IMR-90 (cell line): Measurements from ENCODE around the gene RYR1. TPM values are rescaled to one million over a fixed set of nuclear protein-coding genes. Genes with fewer than 3 reads are reported as not detected.

Source experiments
- ATAC-seq: fragments of 200-7000 bp; cut with Tn5 transposase; 2 replicates; pipeline ENCODE4 v1.9.1; 2020; ENCODE audit warnings: low read depth, mild to moderate bottlenecking, moderate library complexity
- BruUV-seq: library from RNA; stranded (reverse); fragments of 400-500 nt; replicated peaks from 2 replicates; lab custom pipeline; 2021; lab: Mats Ljungman, UMichigan
- CTCF ChIA-PET: fragments of 300-600 bp; formaldehyde crosslinking; extraction: SDS; loops from one replicate; lab custom pipeline; 2021; ENCODE audit warnings: antibody characterized with exemption; lab: Yijun Ruan, JAX
- POLR2A ChIA-PET: fragments of 300-600 bp; sonication (Branson Sonifier 250); formaldehyde crosslinking; loops from one replicate; lab custom pipeline; 2022; ENCODE audit warnings: antibody characterized with exemption; ENCODE audit not compliant: unreplicated experiment; lab: Charles Lee
- DNase-seq: peaks from one replicate; pipeline ENCODE4 v3.0.0; 2013
- H2AFZ ChIP-seq: replicated peaks from 2 replicates; pipeline ENCODE3; 2013; ENCODE audit warnings: low read length, mild to moderate bottlenecking; ENCODE audit not compliant: poor library complexity
- H2AK5ac ChIP-seq: 2 replicates; pipeline ENCODE4 v1.6.1; 2013; ENCODE audit warnings: low read depth, low read length, inconsistent platforms
- H2AK9ac ChIP-seq: replicated peaks from 2 replicates; pipeline ENCODE3; 2013; ENCODE audit warnings: mild to moderate bottlenecking, low read depth, low read length, moderate library complexity; ENCODE audit not compliant: poor library complexity
- H2BK120ac ChIP-seq: 2 replicates; pipeline ENCODE4 v1.6.1; 2013; ENCODE audit warnings: low read depth, low read length, inconsistent platforms
- H2BK15ac ChIP-seq: 3 replicates; pipeline ENCODE4 v1.6.1; 2013; ENCODE audit warnings: low read depth, low read length, inconsistent platforms
- H2BK20ac ChIP-seq: 2 replicates; pipeline ENCODE4 v1.6.1; 2013; ENCODE audit warnings: low read depth, mild to moderate bottlenecking, inconsistent platforms, low read length, moderate library complexity
- H2BK5ac ChIP-seq: 2 replicates; pipeline ENCODE4 v1.6.1; 2013; ENCODE audit warnings: mild to moderate bottlenecking, low read depth, low read length, inconsistent platforms; ENCODE audit not compliant: poor library complexity, severe bottlenecking
- H3K14ac ChIP-seq: replicated peaks from 2 replicates; pipeline ENCODE4 v1.6.1; 2013; ENCODE audit warnings: low read depth, low read length, inconsistent platforms
- H3K18ac ChIP-seq: 2 replicates; pipeline ENCODE4 v1.6.1; 2013; ENCODE audit warnings: low read depth, low read length, control low read depth
- H3K23ac ChIP-seq: 2 replicates; pipeline ENCODE4 v1.6.1; 2013; ENCODE audit warnings: low read depth, low read length, inconsistent platforms
- H3K27ac ChIP-seq: 2 replicates; pipeline ENCODE4 v1.5.1; 2013; ENCODE audit warnings: mild to moderate bottlenecking, control low read depth, low read length; ENCODE audit not compliant: insufficient read depth
- H3K27me3 ChIP-seq: 2 replicates; pipeline ENCODE4 v1.6.1; 2013; ENCODE audit warnings: low read length; ENCODE audit not compliant: control insufficient read depth, insufficient read depth
- H3K36me3 ChIP-seq: 2 replicates; pipeline ENCODE4 v1.6.1; 2013; ENCODE audit warnings: low read length, mixed read lengths; ENCODE audit not compliant: control insufficient read depth, insufficient read depth
- H3K4ac ChIP-seq: 2 replicates; pipeline ENCODE4 v1.6.1; 2013; ENCODE audit warnings: low read depth, low read length, inconsistent platforms
- H3K4me1 ChIP-seq: 2 replicates; pipeline ENCODE4 v1.6.1; 2013; ENCODE audit warnings: low read length, mixed read lengths; ENCODE audit not compliant: control insufficient read depth, insufficient read depth
- H3K4me2 ChIP-seq: 2 replicates; pipeline ENCODE4 v1.6.1; 2013; ENCODE audit warnings: low read depth, mild to moderate bottlenecking, control low read depth, low read length, moderate library complexity
- H3K4me3 ChIP-seq: 2 replicates; pipeline ENCODE4 v1.5.1; 2013; ENCODE audit warnings: low read depth, mild to moderate bottlenecking, control low read depth, low read length, moderate library complexity; ENCODE audit not compliant: insufficient read depth
- H3K56ac ChIP-seq: 2 replicates; pipeline ENCODE4 v1.6.1; 2013; ENCODE audit warnings: low read length, inconsistent platforms; ENCODE audit not compliant: insufficient read depth; ENCODE audit errors: extremely low read depth
- H3K79me1 ChIP-seq, 2 experiments: 2 replicates each; pipeline ENCODE4 v1.6.1; 2013; ENCODE audit warnings: low read length in 2 of 2, inconsistent platforms in 1 of 2, low read depth in 1 of 2
- H3K9ac ChIP-seq: 2 replicates; pipeline ENCODE4 v1.6.1; 2013; ENCODE audit warnings: low read depth, low read length, control low read depth
- H3K9me1 ChIP-seq: 2 replicates; pipeline ENCODE4 v1.6.1; 2013; ENCODE audit warnings: low read length, inconsistent platforms; ENCODE audit not compliant: insufficient read depth
- H3K9me3 ChIP-seq: 2 replicates; pipeline ENCODE4 v1.6.1; 2013; ENCODE audit warnings: low read length; ENCODE audit not compliant: control insufficient read depth, insufficient read depth
- H4K20me1 ChIP-seq: 2 replicates; pipeline ENCODE4 v1.6.1; 2013; ENCODE audit warnings: low read length, inconsistent platforms; ENCODE audit not compliant: insufficient read depth
- H4K5ac ChIP-seq: 2 replicates; pipeline ENCODE4 v1.6.1; 2013; ENCODE audit warnings: mild to moderate bottlenecking, low read depth, low read length, control low read depth
- H4K8ac ChIP-seq, 2 experiments: 2 replicates each; pipeline ENCODE4 v1.6.1; 2013; ENCODE audit warnings: low read depth in 2 of 2, low read length in 2 of 2, control low read depth in 1 of 2, inconsistent platforms in 1 of 2
- H4K91ac ChIP-seq: 2 replicates; pipeline ENCODE4 v1.6.1; 2013; ENCODE audit warnings: low read depth, low read length, inconsistent platforms; ENCODE audit not compliant: insufficient read depth
- BHLHE40 ChIP-seq: fragments of 150-350 bp; IDR thresholded peaks from 2 replicates; pipeline ENCODE4 v1.6.1; 2016; ENCODE audit warnings: mild to moderate bottlenecking, low read depth, low read length
- CHD1 ChIP-seq: IDR thresholded peaks from 2 replicates; pipeline ENCODE4 v1.6.1; 2012; ENCODE audit warnings: low read depth, low read length, improper control_type of control experiment
- MAZ ChIP-seq: IDR thresholded peaks from 2 replicates; pipeline ENCODE4 v1.6.1; 2012; ENCODE audit warnings: low read depth, mild to moderate bottlenecking, low read length, improper control_type of control experiment, moderate library complexity, borderline replicate concordance
- RAD21 ChIP-seq: IDR thresholded peaks from 2 replicates; pipeline ENCODE4 v1.6.1; 2012; ENCODE audit warnings: low read length, improper control_type of control experiment
- WGBS, 2 experiments: methylation state at CpG; one replicate each; pipeline versions ENCODE4 v1.1.5 to v1.1.7; 2013; ENCODE audit warnings: missing lambda C conversion rate in 2 of 2; ENCODE audit not compliant: insufficient read length in 1 of 2; ENCODE audit errors: extremely low coverage in 2 of 2; 5-methylcytosine and 5-hydroxymethylcytosine counted together
- dilution Hi-C: fragments of 300-500 bp; cut with HindIII; formaldehyde crosslinking; loops from one replicate; pipeline ENCODE4 v1.14.3; 2018; ENCODE audit warnings: low sequenced_read_pairs; ENCODE audit not compliant: unreplicated experiment
- in situ Hi-C: fragments of 300-500 bp; cut with MboI; formaldehyde crosslinking; loops from 3 replicates; pipeline ENCODE4 v1.14.3; 2019; ENCODE audit warnings: low sequenced_read_pairs, inconsistent platforms, mixed read lengths
- intact Hi-C: fragments of 100-400 bp; cut with micrococcal nuclease; formaldehyde crosslinking; loops from 2 replicates; pipeline ENCODE4 v1.10.0; 2022
- polyA plus RNA-seq, 3 experiments: library from polyadenylated mRNA; depleted of rRNA; stranded (reverse); fragments of >200 nt; gene quantifications; 2 replicates each; pipeline ENCODE4 v1.2.3, GENCODE V29; 2012; ENCODE audit warnings: low replicate concordance in 1 of 3
- total RNA-seq: library from RNA; depleted of rRNA; stranded (reverse); fragments of >200 nt; gene quantifications from 2 replicates; pipeline ENCODE4 v1.2.3, GENCODE V29; 2012
- TF ChIP-seq, protein P1 (sequence below): fragments of 150-350 bp; IDR thresholded peaks from 2 replicates; pipeline ENCODE4 v1.6.1; 2017; ENCODE audit warnings: mild to moderate bottlenecking, antibody characterized with exemption, low read length, low read depth
- TF ChIP-seq, protein P2 (sequence below): conservative IDR thresholded peaks from 2 replicates; pipeline ENCODE4 v1.5.1; 2012; ENCODE audit warnings: mild to moderate bottlenecking, low read depth, low read length, improper control_type of control experiment

Gene RYR1
- total and polyA plus RNA-seq, 2 of the 4 experiments (the other 2 are of a cell fraction) = not detected

DNA sequence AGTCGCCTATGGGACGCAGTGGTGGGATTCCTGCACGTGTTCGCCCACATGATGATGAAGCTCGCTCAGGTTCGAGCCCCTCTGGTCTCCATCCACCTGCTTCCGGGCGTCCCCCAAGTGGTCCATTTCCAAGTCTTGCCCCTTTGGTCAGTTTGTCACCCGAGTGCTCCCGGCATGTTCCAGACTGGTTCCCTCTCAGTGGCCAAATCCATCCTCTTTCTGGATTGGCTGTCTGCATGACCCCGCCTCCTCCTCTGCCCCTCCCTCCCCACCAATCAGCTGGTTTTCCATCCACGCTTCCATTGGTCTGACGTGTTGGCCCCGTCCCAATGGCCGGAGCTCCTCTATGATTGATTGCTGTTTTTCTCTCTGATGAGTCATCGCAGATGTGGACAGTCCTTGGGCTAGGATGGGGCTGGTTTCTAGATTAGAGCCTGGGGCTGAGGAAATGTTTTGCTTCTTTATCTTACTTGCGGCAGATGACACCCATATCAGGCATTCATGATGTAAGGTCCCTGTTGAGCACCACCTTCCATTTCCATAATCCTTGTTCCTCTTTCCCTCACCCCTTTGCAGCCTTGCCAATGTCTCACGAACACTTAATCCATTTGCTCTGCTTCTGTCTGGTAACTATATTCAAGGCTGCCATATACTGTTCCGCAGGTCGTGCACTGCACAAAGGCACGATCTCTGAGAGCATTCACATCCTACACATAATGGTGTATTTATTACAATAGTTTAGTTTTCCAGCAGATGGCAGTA lies 110.5 kb downstream of the RYR1 start (continued):
- no peak; the same call in 1 of the 2 replicates for TF ChIP-seq BHLHE40
- peak; percentile 75 for TF ChIP-seq RAD21
- TF ChIP-seq CHD1 = no peak

DNA sequence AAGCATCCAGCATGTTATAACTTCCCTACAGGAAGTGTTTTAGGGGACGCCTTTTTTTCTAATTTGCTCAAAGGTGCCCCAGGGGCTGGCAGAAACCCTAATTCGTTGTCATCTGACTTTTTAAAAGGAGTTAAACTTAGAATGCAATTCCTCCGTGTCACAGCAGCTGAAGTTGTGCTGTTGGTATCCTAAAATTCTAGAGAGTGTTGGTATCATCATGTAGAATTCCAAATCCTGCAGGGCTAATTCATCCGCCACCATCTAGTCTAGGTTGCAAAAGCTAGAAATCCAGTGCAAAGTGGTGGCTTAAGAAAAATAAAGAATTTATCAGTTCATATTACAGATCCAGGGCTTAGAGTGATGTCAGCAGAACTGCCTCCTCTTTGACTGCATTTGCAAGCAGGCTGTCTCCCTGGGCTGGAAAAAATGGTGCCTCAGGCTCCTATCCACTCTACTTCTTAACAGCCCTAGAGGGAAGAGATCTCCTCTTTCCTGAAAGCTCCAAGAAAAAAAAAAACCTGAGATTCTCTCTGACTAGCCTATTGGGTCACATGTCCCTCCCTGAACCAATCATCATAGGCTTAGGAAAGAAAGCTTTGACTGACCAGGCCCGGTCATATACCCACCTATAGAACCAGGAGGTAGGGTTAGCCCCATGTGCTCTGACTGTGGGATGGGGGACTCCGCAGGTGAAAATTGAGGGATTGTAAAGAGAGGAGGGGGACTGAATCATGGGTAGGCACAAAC lies 111.3 kb downstream of the RYR1 start:
- no peak overlapping the region for H3K27ac ChIP-seq
- H2BK20ac ChIP-seq = no peak overlapping the region
- BruUV-seq = no TSS peak
- no peak overlapping the region for H3K4ac ChIP-seq
- no peaks in the 10 kb centered on the region for H3K36me3 ChIP-seq
- no peak overlapping the region for H3K4me3 ChIP-seq
- peaks cover 6% of the 10 kb centered on the region for H3K27me3 ChIP-seq
- no peak overlapping the region for H2BK15ac ChIP-seq
- H2BK120ac ChIP-seq = no peak overlapping the region
- intact Hi-C loops (loop anchor here (1.0 kb wide), 1 partner anchor 90 kb away; no protein-coding TSS in a partner anchor), in situ Hi-C loops (no loop called here), dilution Hi-C loops (no loop called here)
- H2AK9ac ChIP-seq = no peak overlapping the region
- H3K18ac ChIP-seq = no peak overlapping the region
- no peaks in the 10 kb centered on the region; the same call in 1 of the 2 replicates for H3K4me1 ChIP-seq
- no peaks in the 10 kb centered on the region for H4K20me1 ChIP-seq
- H4K8ac ChIP-seq = peak overlapping the region; percentile 49 to 83; a peak in 3 of 4 replicates
- ATAC-seq (no peak), DNase-seq (peak; percentile 5)
- no peaks in the 10 kb centered on the region for H3K79me1 ChIP-seq
- H3K23ac ChIP-seq = no peak overlapping the region
- POLR2A ChIA-PET = no interaction called here
- CTCF ChIA-PET = interaction anchor here (1.0 to 1.5 kb wide), 2 partner anchors 142 to 386 kb away, joined by 3 to 4 read pairs; partner anchors contain the start of genes FAM98C, MRPS12 and SARS2
- H3K9me1 ChIP-seq = no peaks in the 10 kb centered on the region
- H3K9me3 ChIP-seq = no peaks in the 10 kb centered on the region
- H3K4me2 ChIP-seq = no peak overlapping the region; the same call in 1 of the 2 replicates
- H4K91ac ChIP-seq = no peak overlapping the region
- no peak overlapping the region for H3K56ac ChIP-seq
- no CpG with 5 or more reads among the region's 6 CpGs for WGBS, 2 experiments
- peak overlapping the region; percentile 8 for H2AFZ ChIP-seq
- TF ChIP-seq, protein P1, sequence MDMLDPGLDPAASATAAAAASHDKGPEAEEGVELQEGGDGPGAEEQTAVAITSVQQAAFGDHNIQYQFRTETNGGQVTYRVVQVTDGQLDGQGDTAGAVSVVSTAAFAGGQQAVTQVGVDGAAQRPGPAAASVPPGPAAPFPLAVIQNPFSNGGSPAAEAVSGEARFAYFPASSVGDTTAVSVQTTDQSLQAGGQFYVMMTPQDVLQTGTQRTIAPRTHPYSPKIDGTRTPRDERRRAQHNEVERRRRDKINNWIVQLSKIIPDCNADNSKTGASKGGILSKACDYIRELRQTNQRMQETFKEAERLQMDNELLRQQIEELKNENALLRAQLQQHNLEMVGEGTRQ = peak; percentile 81
- TF ChIP-seq MAZ = no peak
- TF ChIP-seq, protein P2, sequence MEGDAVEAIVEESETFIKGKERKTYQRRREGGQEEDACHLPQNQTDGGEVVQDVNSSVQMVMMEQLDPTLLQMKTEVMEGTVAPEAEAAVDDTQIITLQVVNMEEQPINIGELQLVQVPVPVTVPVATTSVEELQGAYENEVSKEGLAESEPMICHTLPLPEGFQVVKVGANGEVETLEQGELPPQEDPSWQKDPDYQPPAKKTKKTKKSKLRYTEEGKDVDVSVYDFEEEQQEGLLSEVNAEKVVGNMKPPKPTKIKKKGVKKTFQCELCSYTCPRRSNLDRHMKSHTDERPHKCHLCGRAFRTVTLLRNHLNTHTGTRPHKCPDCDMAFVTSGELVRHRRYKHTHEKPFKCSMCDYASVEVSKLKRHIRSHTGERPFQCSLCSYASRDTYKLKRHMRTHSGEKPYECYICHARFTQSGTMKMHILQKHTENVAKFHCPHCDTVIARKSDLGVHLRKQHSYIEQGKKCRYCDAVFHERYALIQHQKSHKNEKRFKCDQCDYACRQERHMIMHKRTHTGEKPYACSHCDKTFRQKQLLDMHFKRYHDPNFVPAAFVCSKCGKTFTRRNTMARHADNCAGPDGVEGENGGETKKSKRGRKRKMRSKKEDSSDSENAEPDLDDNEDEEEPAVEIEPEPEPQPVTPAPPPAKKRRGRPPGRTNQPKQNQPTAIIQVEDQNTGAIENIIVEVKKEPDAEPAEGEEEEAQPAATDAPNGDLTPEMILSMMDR = peak; percentile 63; the same call in 1 of the 2 replicates
- H2BK5ac ChIP-seq = no peak overlapping the region
- no peak overlapping the region for H3K14ac ChIP-seq
- H4K5ac ChIP-seq = no peak overlapping the region; the same call in 1 of the 2 replicates
- H3K9ac ChIP-seq = peak overlapping the region; percentile 39; the same call in 1 of the 2 replicates
- no peak overlapping the region for H2AK5ac ChIP-seq
